A549 (cell line): Measurements from ENCODE around the gene CUL4A.

ENCODE experiments used
- EHMT2 ChIP-seq: fragments of 200-600 bp; sonication (generic); IDR thresholded peaks from 2 replicates; pipeline ENCODE4 v1.6.1; 2016; ENCODE audit warnings: antibody characterized with exemption, low read depth, mild to moderate bottlenecking, moderate library complexity
- EP300 ChIP-seq, 2 experiments: fragments of >200 bp; sonication (Bioruptor Twin); formaldehyde crosslinking; IDR thresholded peaks; 2 replicates in 1 of 2; 3 replicates in 1 of 2; pipeline ENCODE4 v1.6.1; 2016 to 2017
- JUN ChIP-seq, 2 experiments: fragments of >200 bp; sonication (Bioruptor Twin); formaldehyde crosslinking; IDR thresholded peaks; 2 replicates in 1 of 2; 3 replicates in 1 of 2; pipeline ENCODE4 v1.6.1; 2016 to 2017
- POLR2A ChIP-seq: IDR thresholded peaks from 2 replicates; pipeline ENCODE4 v1.6.1; 2012; ENCODE audit warnings: mild to moderate bottlenecking, low read length
- USF2 ChIP-seq: fragments of 450-650 bp; IDR thresholded peaks from 2 replicates; pipeline ENCODE4 v1.6.1; 2014; ENCODE audit warnings: antibody characterized with exemption
- TF ChIP-seq, protein P1 (sequence below): fragments of >200 bp; sonication (Bioruptor Twin); formaldehyde crosslinking; IDR thresholded peaks from 3 replicates; pipeline ENCODE4 v1.5.1; 2016

DNA sequence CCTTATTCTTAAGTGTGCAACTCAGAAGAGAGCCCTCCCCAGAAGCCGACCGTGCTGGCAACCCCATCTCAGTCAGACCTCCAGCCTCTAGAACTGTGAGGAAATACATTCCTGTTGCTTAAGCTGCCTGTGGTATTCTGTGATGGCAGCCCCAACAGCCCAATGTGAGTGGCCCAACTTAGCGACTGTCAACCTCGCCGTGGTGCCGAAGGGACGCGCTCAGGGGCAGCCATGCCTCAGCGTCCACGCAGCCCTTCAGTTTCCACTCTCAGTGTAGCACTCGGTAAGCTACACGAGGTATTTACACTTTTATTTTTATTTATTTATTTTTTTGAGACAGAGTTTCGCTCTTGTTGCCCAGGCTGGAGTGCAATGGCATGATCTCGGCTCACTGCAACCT is 32.6 kb upstream of the CUL4A start:
- TF ChIP-seq JUN (IDR thresholded peaks at IDR 0.05), result no peak
- TF ChIP-seq EHMT2, result no peak
- TF ChIP-seq POLR2A, result no peak
- TF ChIP-seq, protein P1, sequence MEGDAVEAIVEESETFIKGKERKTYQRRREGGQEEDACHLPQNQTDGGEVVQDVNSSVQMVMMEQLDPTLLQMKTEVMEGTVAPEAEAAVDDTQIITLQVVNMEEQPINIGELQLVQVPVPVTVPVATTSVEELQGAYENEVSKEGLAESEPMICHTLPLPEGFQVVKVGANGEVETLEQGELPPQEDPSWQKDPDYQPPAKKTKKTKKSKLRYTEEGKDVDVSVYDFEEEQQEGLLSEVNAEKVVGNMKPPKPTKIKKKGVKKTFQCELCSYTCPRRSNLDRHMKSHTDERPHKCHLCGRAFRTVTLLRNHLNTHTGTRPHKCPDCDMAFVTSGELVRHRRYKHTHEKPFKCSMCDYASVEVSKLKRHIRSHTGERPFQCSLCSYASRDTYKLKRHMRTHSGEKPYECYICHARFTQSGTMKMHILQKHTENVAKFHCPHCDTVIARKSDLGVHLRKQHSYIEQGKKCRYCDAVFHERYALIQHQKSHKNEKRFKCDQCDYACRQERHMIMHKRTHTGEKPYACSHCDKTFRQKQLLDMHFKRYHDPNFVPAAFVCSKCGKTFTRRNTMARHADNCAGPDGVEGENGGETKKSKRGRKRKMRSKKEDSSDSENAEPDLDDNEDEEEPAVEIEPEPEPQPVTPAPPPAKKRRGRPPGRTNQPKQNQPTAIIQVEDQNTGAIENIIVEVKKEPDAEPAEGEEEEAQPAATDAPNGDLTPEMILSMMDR, result no peak
- TF ChIP-seq USF2, result no peak
- no peak for TF ChIP-seq EP300 (IDR thresholded peaks at IDR 0.05)
